PFSK-1 (cell line): ENCODE data around the gene EXOC4.

Experiments
- POLR2AphosphoS5 ChIP-seq: IDR thresholded peaks from 2 replicates; pipeline ENCODE4 v1.6.1; 2012; ENCODE audit warnings: low read depth, mild to moderate bottlenecking, control low read depth, low read length, moderate library complexity
- REST ChIP-seq, 2 experiments: IDR thresholded peaks; 2 replicates each; pipeline versions ENCODE4 v1.6.1 to v1.8.0; 2011 to 2012; ENCODE audit warnings: low read depth in 2 of 2, low read length in 2 of 2, control low read depth in 1 of 2, inconsistent platforms in 1 of 2, mild to moderate bottlenecking in 1 of 2, moderate library complexity in 1 of 2; ENCODE audit not compliant: insufficient read depth in 1 of 2
- SIN3A ChIP-seq: IDR thresholded peaks from 2 replicates; pipeline ENCODE4 v1.6.1; 2012; ENCODE audit warnings: mild to moderate bottlenecking, low read length, moderate library complexity, borderline replicate concordance; ENCODE audit not compliant: insufficient read depth
- TAF1 ChIP-seq: IDR thresholded peaks from 2 replicates; pipeline ENCODE4 v1.6.1; 2012; ENCODE audit warnings: low read length, control low read depth, borderline replicate concordance; ENCODE audit not compliant: insufficient read depth

GRCh38 chr7:133275446-133276095 lies 22.7 kb downstream of the EXOC4 start:
- no peak for TF ChIP-seq REST (IDR thresholded peaks at IDR 0.05; ENCODE audit: insufficient read depth in 1 of 2, low read depth in 2 of 2, low read length in 2 of 2)
- no peak for TF ChIP-seq POLR2AphosphoS5
- no peak for TF ChIP-seq SIN3A
- TF ChIP-seq TAF1 = no peak
